HEK293 (cell line): ENCODE data around the gene BTBD10.

Source experiments
- CTCF ChIA-PET: fragments of 350-600 bp; formaldehyde crosslinking; extraction: SDS; loops from one replicate; lab custom pipeline; 2021; ENCODE audit warnings: antibody characterized with exemption; lab: Yijun Ruan, JAX
- POLR2A ChIA-PET: fragments of 300-600 bp; formaldehyde crosslinking; extraction: SDS; loops from one replicate; lab custom pipeline; 2020; ENCODE audit warnings: antibody characterized with exemption, inconsistent platforms; lab: Yijun Ruan, JAX
- H3K27ac ChIP-seq: fragments of 200-500 bp; sonication (Bioruptor generic); 2 replicates; pipeline ENCODE4 v1.5.1; 2014; ENCODE audit warnings: low read depth, low read length, control low read depth, inconsistent platforms; ENCODE audit errors: extremely low read depth
- H3K36me3 ChIP-seq, 2 experiments: fragments of 200-500 bp in 1 of 2; sonication (Bioruptor generic) in 1 of 2; 1 replicate in 1 of 2; 2 replicates in 1 of 2; pipeline ENCODE4 v1.5.1; 2014 to 2017; ENCODE audit warnings: inconsistent platforms in 2 of 2, low read length in 2 of 2; ENCODE audit not compliant: control insufficient read depth in 2 of 2, insufficient read depth in 1 of 2
- H3K4me1 ChIP-seq: fragments of 200-500 bp; sonication (Bioruptor generic); 2 replicates; pipeline ENCODE4 v1.5.1; 2014; ENCODE audit warnings: mild to moderate bottlenecking, low read length, inconsistent platforms; ENCODE audit not compliant: control insufficient read depth, insufficient read depth
- H3K4me3 ChIP-seq: 2 replicates; pipeline ENCODE4 v1.5.1; 2011; ENCODE audit warnings: low read depth, mild to moderate bottlenecking, control low read depth, low read length, moderate library complexity
- H3K9me3 ChIP-seq: fragments of 200-500 bp; sonication (Bioruptor generic); 2 replicates; pipeline ENCODE4 v1.5.1; 2014; ENCODE audit warnings: low read depth, low read length, inconsistent platforms; ENCODE audit not compliant: control insufficient read depth, insufficient read depth
- KLF1 ChIP-seq: fragments of 450-650 bp; formaldehyde crosslinking; IDR thresholded peaks from 2 replicates; pipeline ENCODE4 v1.5.1; 2016; ENCODE audit warnings: missing biosample characterization, missing genetic modification characterization
- ZBTB8A ChIP-seq: fragments of 450-650 bp; formaldehyde crosslinking; IDR thresholded peaks from 2 replicates; pipeline ENCODE4 v1.5.1; 2016; ENCODE audit warnings: missing biosample characterization, missing genetic modification characterization
- ZEB2 ChIP-seq: fragments of 450-650 bp; formaldehyde crosslinking; IDR thresholded peaks from 2 replicates; pipeline ENCODE4 v1.5.1; 2016; ENCODE audit warnings: missing biosample characterization, missing genetic modification characterization
- ZFHX2 ChIP-seq: fragments of 450-650 bp; formaldehyde crosslinking; conservative IDR thresholded peaks from 2 replicates; pipeline ENCODE4 v1.5.1; 2016; ENCODE audit warnings: missing biosample characterization, missing genetic modification characterization
- ZFP37 ChIP-seq: fragments of 450-650 bp; formaldehyde crosslinking; IDR thresholded peaks from 2 replicates; pipeline ENCODE4 v1.5.1; 2016; ENCODE audit warnings: missing biosample characterization, missing genetic modification characterization
- ZNF132 ChIP-seq: fragments of 450-650 bp; formaldehyde crosslinking; IDR thresholded peaks from 2 replicates; pipeline ENCODE4 v1.5.1; 2017; ENCODE audit warnings: missing biosample characterization, missing genetic modification characterization, borderline replicate concordance
- ZNF138 ChIP-seq: fragments of 450-650 bp; formaldehyde crosslinking; IDR thresholded peaks from 2 replicates; pipeline ENCODE4 v1.5.1; 2016; ENCODE audit warnings: missing biosample characterization, missing genetic modification characterization, borderline replicate concordance
- ZNF174 ChIP-seq: fragments of 450-650 bp; formaldehyde crosslinking; IDR thresholded peaks from 2 replicates; pipeline ENCODE4 v1.5.0; 2017; ENCODE audit warnings: missing biosample characterization, mild to moderate bottlenecking, missing genetic modification characterization
- ZNF2 ChIP-seq: fragments of 450-650 bp; formaldehyde crosslinking; IDR thresholded peaks from 2 replicates; pipeline ENCODE4 v1.5.1; 2016; ENCODE audit warnings: missing biosample characterization, missing genetic modification characterization
- ZNF221 ChIP-seq: fragments of 450-650 bp; formaldehyde crosslinking; IDR thresholded peaks from 2 replicates; pipeline ENCODE4 v1.5.1; 2017; ENCODE audit warnings: missing biosample characterization, missing genetic modification characterization, borderline replicate concordance
- ZNF23 ChIP-seq: fragments of 450-650 bp; formaldehyde crosslinking; IDR thresholded peaks from 2 replicates; pipeline ENCODE4 v1.5.1; 2016; ENCODE audit warnings: missing biosample characterization, missing genetic modification characterization, borderline replicate concordance
- ZNF239 ChIP-seq: fragments of 450-650 bp; formaldehyde crosslinking; IDR thresholded peaks from 2 replicates; pipeline ENCODE4 v1.5.1; 2016; ENCODE audit warnings: missing biosample characterization, missing genetic modification characterization
- ZNF335 ChIP-seq: fragments of 450-650 bp; formaldehyde crosslinking; conservative IDR thresholded peaks from 2 replicates; pipeline ENCODE4 v1.5.1; 2016; ENCODE audit warnings: missing biosample characterization, missing genetic modification characterization
- ZNF398 ChIP-seq: fragments of 450-650 bp; formaldehyde crosslinking; IDR thresholded peaks from 2 replicates; pipeline ENCODE4 v1.5.1; 2017; ENCODE audit warnings: missing biosample characterization, missing genetic modification characterization
- ZNF426 ChIP-seq: fragments of 450-650 bp; formaldehyde crosslinking; IDR thresholded peaks from 2 replicates; pipeline ENCODE4 v1.5.1; 2017; ENCODE audit warnings: missing biosample characterization, missing genetic modification characterization, mild to moderate bottlenecking, inconsistent platforms, moderate library complexity
- ZNF510 ChIP-seq: fragments of 450-650 bp; formaldehyde crosslinking; IDR thresholded peaks from 2 replicates; pipeline ENCODE4 v1.5.1; 2018; ENCODE audit warnings: mild to moderate bottlenecking, missing genetic modification characterization, missing biosample characterization; ENCODE audit not compliant: insufficient replicate concordance
- ZNF518A ChIP-seq: fragments of 450-650 bp; formaldehyde crosslinking; conservative IDR thresholded peaks from 2 replicates; pipeline ENCODE4 v1.5.1; 2016; ENCODE audit warnings: low read depth, missing biosample characterization, missing genetic modification characterization
- ZNF654 ChIP-seq: fragments of 450-650 bp; formaldehyde crosslinking; IDR thresholded peaks from 2 replicates; pipeline ENCODE4 v1.5.1; 2016; ENCODE audit warnings: low read depth, missing biosample characterization, missing genetic modification characterization
- ZNF785 ChIP-seq: fragments of 450-650 bp; formaldehyde crosslinking; IDR thresholded peaks from 2 replicates; pipeline ENCODE4 v1.5.1; 2016; ENCODE audit warnings: missing biosample characterization, missing genetic modification characterization
- TF ChIP-seq, protein P1 (sequence below): fragments of 450-650 bp; formaldehyde crosslinking; IDR thresholded peaks from 2 replicates; pipeline ENCODE4 v1.5.1; 2016; ENCODE audit warnings: missing biosample characterization, missing genetic modification characterization
- TF ChIP-seq, protein P2 (sequence below): fragments of 450-650 bp; formaldehyde crosslinking; IDR thresholded peaks from 2 replicates; pipeline ENCODE4 v1.5.1; 2017; ENCODE audit warnings: missing biosample characterization, mild to moderate bottlenecking, missing genetic modification characterization, moderate library complexity

The BTBD10 gene

GRCh38 chr11:13468750-13469149 lies 5.7 kb upstream of the BTBD10 start:
- Histone ChIP-seq H3K9me3 (no peaks in the 10 kb centered on the region), H3K27ac (no peak overlapping the region), H3K4me1 (no peaks in the 10 kb centered on the region), H3K4me3 (no peak overlapping the region), H3K36me3 (no peaks in the 10 kb centered on the region)
- POLR2A ChIA-PET, result no interaction called here
- CTCF ChIA-PET, result no interaction called here
- no peak for TF ChIP-seq ZBTB8A (tag by site-specific recombination)
- no peak for TF ChIP-seq ZNF335 (tag by site-specific recombination)
- no peak for TF ChIP-seq ZNF518A
- TF ChIP-seq ZEB2 (tag by site-specific recombination), result no peak
- TF ChIP-seq ZFP37 (tag by site-specific recombination), result no peak
- TF ChIP-seq ZNF510 (tag by site-specific recombination), result no peak
- TF ChIP-seq, protein P1, sequence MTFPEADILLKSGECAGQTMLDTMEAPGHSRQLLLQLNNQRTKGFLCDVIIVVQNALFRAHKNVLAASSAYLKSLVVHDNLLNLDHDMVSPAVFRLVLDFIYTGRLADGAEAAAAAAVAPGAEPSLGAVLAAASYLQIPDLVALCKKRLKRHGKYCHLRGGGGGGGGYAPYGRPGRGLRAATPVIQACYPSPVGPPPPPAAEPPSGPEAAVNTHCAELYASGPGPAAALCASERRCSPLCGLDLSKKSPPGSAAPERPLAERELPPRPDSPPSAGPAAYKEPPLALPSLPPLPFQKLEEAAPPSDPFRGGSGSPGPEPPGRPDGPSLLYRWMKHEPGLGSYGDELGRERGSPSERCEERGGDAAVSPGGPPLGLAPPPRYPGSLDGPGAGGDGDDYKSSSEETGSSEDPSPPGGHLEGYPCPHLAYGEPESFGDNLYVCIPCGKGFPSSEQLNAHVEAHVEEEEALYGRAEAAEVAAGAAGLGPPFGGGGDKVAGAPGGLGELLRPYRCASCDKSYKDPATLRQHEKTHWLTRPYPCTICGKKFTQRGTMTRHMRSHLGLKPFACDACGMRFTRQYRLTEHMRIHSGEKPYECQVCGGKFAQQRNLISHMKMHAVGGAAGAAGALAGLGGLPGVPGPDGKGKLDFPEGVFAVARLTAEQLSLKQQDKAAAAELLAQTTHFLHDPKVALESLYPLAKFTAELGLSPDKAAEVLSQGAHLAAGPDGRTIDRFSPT (tag by site-specific recombination), result no peak

- ChIA-PET POLR2A (no interaction called here), CTCF (interaction anchor here (0.6 to 2.8 kb wide), 13 partner anchors 11 to 1471 kb away, joined by 3 to 15 read pairs (median 3); no protein-coding TSS in a partner anchor)
- Histone ChIP-seq H3K9me3 (no peaks in the 10 kb centered on the region), H3K36me3 (no peaks in the 10 kb centered on the region), H3K4me3 (no peak overlapping the region), H3K27ac (no peak overlapping the region), H3K4me1 (no peaks in the 10 kb centered on the region)
- TF ChIP-seq KLF1 (tag by site-specific recombination) (no peak), ZNF23 (tag by site-specific recombination) (no peak), ZNF221 (tag by site-specific recombination) (no peak), ZNF138 (tag by site-specific recombination) (no peak), ZNF654 (tag by site-specific recombination) (peak; percentile 53)
Observed at GRCh38 chr11:13465909-13466371, 2.9 kb upstream of the BTBD10 start.

DNA sequence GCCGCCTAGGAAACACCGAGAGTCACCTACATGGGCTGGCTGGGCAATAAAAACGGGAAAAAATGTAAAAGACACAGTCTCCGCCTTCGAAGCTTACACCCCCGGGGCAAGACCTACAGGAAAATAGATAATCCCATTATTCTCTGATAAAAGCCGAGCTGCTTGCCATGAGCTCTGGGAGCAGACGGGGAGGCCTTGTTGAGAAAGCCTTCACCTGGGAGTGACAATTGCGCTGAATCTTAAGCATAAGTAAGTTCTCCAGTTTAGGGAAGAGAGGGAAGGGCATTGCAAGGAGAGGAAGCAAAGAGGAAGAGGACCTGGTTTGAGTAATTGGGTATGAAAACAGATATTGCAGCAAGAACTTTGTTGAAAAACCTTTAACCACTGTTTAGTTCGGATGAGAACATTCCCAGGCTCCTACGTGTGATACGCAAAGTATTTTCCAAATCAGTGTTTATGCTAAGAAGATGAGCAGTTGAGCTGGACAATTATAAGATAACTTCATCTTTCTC lies 813 bp upstream of the BTBD10 start:
- ChIA-PET CTCF (interaction anchor here (0.7 to 2.0 kb wide), 8 partner anchors 9 to 180 kb away, joined by 3 to 6 read pairs (median 4); no protein-coding TSS in a partner anchor), POLR2A (interaction anchor here (1.0 to 1.4 kb wide), 12 partner anchors 8 to 257 kb away, joined by 3 to 10 read pairs (median 4); partner anchors contain the start of gene FAR1)
- Histone ChIP-seq H3K36me3 (peaks cover 0 to 5% of the 10 kb centered on the region in 2 experiments; a peak in 1 of 3 replicates), H3K27ac (peak overlapping the region; percentile 1; the same call in 1 of the 2 replicates), H3K9me3 (no peaks in the 10 kb centered on the region), H3K4me1 (no peaks in the 10 kb centered on the region), H3K4me3 (peak overlapping the region; percentile 99)
- TF ChIP-seq ZNF174 (tag by site-specific recombination) (no peak), ZNF398 (no peak), ZNF785 (tag by site-specific recombination) (no peak), ZNF132 (tag by site-specific recombination) (no peak), ZNF2 (tag by site-specific recombination) (no peak), ZNF239 (tag by site-specific recombination) (no peak), ZFHX2 (tag by site-specific recombination) (no peak), ZNF426 (tag by site-specific recombination) (no peak)
- TF ChIP-seq, protein P2, sequence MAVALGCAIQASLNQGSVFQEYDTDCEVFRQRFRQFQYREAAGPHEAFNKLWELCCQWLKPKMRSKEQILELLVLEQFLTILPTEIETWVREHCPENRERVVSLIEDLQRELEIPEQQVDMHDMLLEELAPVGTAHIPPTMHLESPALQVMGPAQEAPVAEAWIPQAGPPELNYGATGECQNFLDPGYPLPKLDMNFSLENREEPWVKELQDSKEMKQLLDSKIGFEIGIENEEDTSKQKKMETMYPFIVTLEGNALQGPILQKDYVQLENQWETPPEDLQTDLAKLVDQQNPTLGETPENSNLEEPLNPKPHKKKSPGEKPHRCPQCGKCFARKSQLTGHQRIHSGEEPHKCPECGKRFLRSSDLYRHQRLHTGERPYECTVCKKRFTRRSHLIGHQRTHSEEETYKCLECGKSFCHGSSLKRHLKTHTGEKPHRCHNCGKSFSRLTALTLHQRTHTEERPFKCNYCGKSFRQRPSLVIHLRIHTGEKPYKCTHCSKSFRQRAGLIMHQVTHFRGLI (tag by site-specific recombination), result no peak
